NCI-H2227 (cell line): Measurements from ENCODE around the gene SH2D3C.
"Not testable (repeated sequence)": the region's sequence is repeated elsewhere in the genome, so short reads cannot be mapped to it uniquely, and the experiment has no call there.

Experiments used
- DNase-seq: peaks from one replicate; lab custom pipeline; 2025; ENCODE audit not compliant: unreplicated experiment; lab: John Stamatoyannopoulos, UW

SH2D3C gene

GRCh38 chr9:127769101-127769500 lies 9.4 kb downstream of the SH2D3C start:
- DNase-seq = no peak

- DNase-seq = no peak
These were observed 9.8 kb downstream of the SH2D3C start for GRCh38 chr9:127768698-127769097.

- DNase-seq = no peak
These were observed 10.5 kb downstream of the SH2D3C start for GRCh38 chr9:127767909-127768331.

- no peak for DNase-seq
These were observed 11.1 kb downstream of the SH2D3C start for GRCh38 chr9:127767410-127767809.

GRCh38 chr9:127765418-127765817 lies 13.0 kb downstream of the SH2D3C start:
- DNase-seq = no peak

- no peak for DNase-seq
These were observed 14.5 kb downstream of the SH2D3C start for GRCh38 chr9:127763918-127764384.

- DNase-seq = no peak
These were observed 16.3 kb downstream of the SH2D3C start for GRCh38 chr9:127762111-127762676.

- DNase-seq = peak; percentile 38
These were observed 16.9 kb downstream of the SH2D3C start for GRCh38 chr9:127761491-127761956.

- no peak for DNase-seq
These were observed 17.4 kb downstream of the SH2D3C start for GRCh38 chr9:127761061-127761460.

- no peak for DNase-seq
These were observed 19.6 kb downstream of the SH2D3C start for GRCh38 chr9:127758843-127759242.

GRCh38 chr9:127756776-127757175 lies 21.7 kb downstream of the SH2D3C start:
- not testable (repeated sequence) for DNase-seq

- DNase-seq = no peak
These were observed 22.2 kb downstream of the SH2D3C start for GRCh38 chr9:127756233-127756632.

GRCh38 chr9:127755061-127756060 lies 23.1 kb downstream of the SH2D3C start:
- DNase-seq = peak; percentile 83

- peak; percentile 88 for DNase-seq
These were observed 24.1 kb downstream of the SH2D3C start for GRCh38 chr9:127754099-127755060.

GRCh38 chr9:127753622-127754021 lies 24.8 kb downstream of the SH2D3C start:
- no peak for DNase-seq

- no peak for DNase-seq
These were observed 25.3 kb downstream of the SH2D3C start for GRCh38 chr9:127753148-127753547.

- no peak for DNase-seq
These were observed 27.0 kb downstream of the SH2D3C start for GRCh38 chr9:127751269-127752054.

- no peak for DNase-seq
These were observed 29.2 kb downstream of the SH2D3C start for GRCh38 chr9:127749090-127749787.

- no peak for DNase-seq
These were observed 31.4 kb downstream of the SH2D3C start for GRCh38 chr9:127746959-127747569.
